Activated T-cell treated with anti-CD3 and anti-CD28 coated beads, Interleukin-2, amount 50 U/mL, for 24 hours (primary cell): Measurements from ENCODE around the gene MAGI1.
"Not testable (repeated sequence)": the region's sequence is repeated elsewhere in the genome, so short reads cannot be mapped to it uniquely, and the experiment has no call there.

Experiments
- DNase-seq: peaks from one replicate; pipeline ENCODE4 v3.0.0-alpha.2; 2020
- H3K27ac Mint-ChIP-seq: 2 replicates; pipeline ENCODE4 v1.8.0; 2020; ENCODE audit warnings: mild to moderate bottlenecking, mixed read lengths
- H3K27me3 Mint-ChIP-seq: 2 replicates; pipeline ENCODE4 v1.8.0; 2020; ENCODE audit warnings: mixed read lengths
- H3K36me3 Mint-ChIP-seq: 2 replicates; pipeline ENCODE4 v1.8.0; 2020; ENCODE audit warnings: low read depth, mixed read lengths
- H3K4me1 Mint-ChIP-seq: 2 replicates; pipeline ENCODE4 v1.8.0; 2020; ENCODE audit warnings: low read depth, mixed read lengths
- H3K4me3 Mint-ChIP-seq: 2 replicates; pipeline ENCODE4 v1.8.0; 2020; ENCODE audit warnings: mild to moderate bottlenecking, moderate library complexity, mixed read lengths
- H3K9me3 Mint-ChIP-seq: 2 replicates; pipeline ENCODE4 v1.8.0; 2020; ENCODE audit warnings: mixed read lengths

The MAGI1 gene

GRCh38 chr3:65619888-65620287 lies 418.8 kb downstream of the MAGI1 start:
- H3K4me3 Mint-ChIP-seq: no peak overlapping the region
- H3K9me3 Mint-ChIP-seq: no peaks in the 10 kb centered on the region
- H3K27me3 Mint-ChIP-seq: no peaks in the 10 kb centered on the region
- no peak for DNase-seq
- H3K4me1 Mint-ChIP-seq: no peaks in the 10 kb centered on the region
- H3K36me3 Mint-ChIP-seq: no peaks in the 10 kb centered on the region
- H3K27ac Mint-ChIP-seq: no peak overlapping the region

DNA sequence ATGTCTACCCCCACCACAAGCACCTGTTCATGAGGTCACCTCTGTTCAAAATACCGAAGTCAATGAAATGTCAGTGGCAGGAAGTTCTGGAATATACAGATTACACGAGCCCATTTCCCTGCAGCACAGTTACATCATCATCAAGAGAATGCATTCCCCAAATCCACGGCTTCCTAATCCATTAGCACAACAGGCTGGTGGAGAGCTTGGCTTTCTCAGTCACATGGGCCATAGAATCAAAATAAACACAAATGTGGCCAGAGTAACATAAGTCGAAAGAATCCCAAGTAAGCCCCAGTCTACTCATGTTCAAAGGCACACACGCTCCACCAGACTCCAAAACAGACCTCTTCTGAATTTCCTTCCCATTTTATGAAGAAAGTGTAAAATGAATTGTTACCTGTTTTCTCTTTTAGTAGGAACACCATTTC lies 419.3 kb downstream of the MAGI1 start:
- no peaks in the 10 kb centered on the region for H3K4me1 Mint-ChIP-seq
- no peaks in the 10 kb centered on the region for H3K36me3 Mint-ChIP-seq
- H3K9me3 Mint-ChIP-seq: peaks cover 2% of the 10 kb centered on the region
- DNase-seq: no peak
- no peak overlapping the region for H3K27ac Mint-ChIP-seq
- H3K4me3 Mint-ChIP-seq: no peak overlapping the region
- H3K27me3 Mint-ChIP-seq: no peaks in the 10 kb centered on the region

- Mint-ChIP-seq H3K4me1 (no peaks in the 10 kb centered on the region), H3K27me3 (no peaks in the 10 kb centered on the region), H3K4me3 (no peak overlapping the region), H3K36me3 (no peaks in the 10 kb centered on the region), H3K9me3 (peaks cover 2% of the 10 kb centered on the region), H3K27ac (no peak overlapping the region)
- no peak for DNase-seq
These were observed 420.1 kb downstream of the MAGI1 start for GRCh38 chr3:65618599-65618998.

GRCh38 chr3:65617787-65618186 lies 420.9 kb downstream of the MAGI1 start:
- no peak overlapping the region for H3K4me3 Mint-ChIP-seq
- peaks cover 3% of the 10 kb centered on the region for H3K27me3 Mint-ChIP-seq
- DNase-seq: no peak
- no peaks in the 10 kb centered on the region for H3K36me3 Mint-ChIP-seq
- H3K4me1 Mint-ChIP-seq: no peaks in the 10 kb centered on the region
- H3K27ac Mint-ChIP-seq: no peak overlapping the region
- H3K9me3 Mint-ChIP-seq: peaks cover 2% of the 10 kb centered on the region

DNA sequence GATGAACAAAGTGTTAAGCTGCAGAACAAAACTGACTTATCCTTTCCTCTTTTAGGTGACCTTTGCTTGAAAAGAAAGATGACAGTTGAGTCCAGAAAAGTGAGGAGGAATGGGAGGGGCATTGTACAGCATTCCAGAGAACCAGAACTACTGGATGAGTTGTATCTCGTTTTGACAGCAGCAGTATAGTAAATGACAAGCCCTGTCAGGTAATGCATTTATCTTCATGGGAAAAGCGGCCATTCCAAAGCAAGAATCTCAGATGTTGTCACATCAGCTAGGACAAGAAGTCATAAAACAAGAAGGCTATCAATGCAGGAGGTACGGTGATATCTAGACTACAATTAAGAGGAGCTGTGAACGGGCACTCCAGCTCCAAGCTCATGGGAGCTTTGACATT lies 421.5 kb downstream of the MAGI1 start:
- no peaks in the 10 kb centered on the region for H3K36me3 Mint-ChIP-seq
- no peak for DNase-seq
- no peaks in the 10 kb centered on the region for H3K4me1 Mint-ChIP-seq
- no peak overlapping the region for H3K4me3 Mint-ChIP-seq
- peaks cover 3% of the 10 kb centered on the region for H3K27me3 Mint-ChIP-seq
- peaks cover 2% of the 10 kb centered on the region for H3K9me3 Mint-ChIP-seq
- H3K27ac Mint-ChIP-seq: no peak overlapping the region

- no peak for DNase-seq
- Mint-ChIP-seq H3K9me3 (peaks cover 2% of the 10 kb centered on the region), H3K36me3 (no peaks in the 10 kb centered on the region), H3K27me3 (peaks cover 3% of the 10 kb centered on the region), H3K27ac (no peak overlapping the region), H3K4me1 (no peaks in the 10 kb centered on the region), H3K4me3 (no peak overlapping the region)
These were observed 422.2 kb downstream of the MAGI1 start for GRCh38 chr3:65616563-65616962.

- no peak for DNase-seq
- no peaks in the 10 kb centered on the region for H3K4me1 Mint-ChIP-seq
These were observed 423.4 kb downstream of the MAGI1 start for GRCh38 chr3:65615329-65615728.

GRCh38 chr3:65614585-65614984 lies 424.1 kb downstream of the MAGI1 start:
- peaks cover 2% of the 10 kb centered on the region for H3K9me3 Mint-ChIP-seq
- peaks cover 3% of the 10 kb centered on the region for H3K27me3 Mint-ChIP-seq
- DNase-seq: no peak
- no peaks in the 10 kb centered on the region for H3K4me1 Mint-ChIP-seq
- no peaks in the 10 kb centered on the region for H3K36me3 Mint-ChIP-seq
- no peak overlapping the region for H3K4me3 Mint-ChIP-seq
- H3K27ac Mint-ChIP-seq: no peak overlapping the region

More at GRCh38 chr3:65615329-65615728, 423.4 kb downstream of the MAGI1 start:
- Mint-ChIP-seq H3K4me3 (no peak overlapping the region), H3K36me3 (no peaks in the 10 kb centered on the region), H3K27ac (no peak overlapping the region), H3K27me3 (peaks cover 3% of the 10 kb centered on the region), H3K9me3 (peaks cover 2% of the 10 kb centered on the region)

DNA sequence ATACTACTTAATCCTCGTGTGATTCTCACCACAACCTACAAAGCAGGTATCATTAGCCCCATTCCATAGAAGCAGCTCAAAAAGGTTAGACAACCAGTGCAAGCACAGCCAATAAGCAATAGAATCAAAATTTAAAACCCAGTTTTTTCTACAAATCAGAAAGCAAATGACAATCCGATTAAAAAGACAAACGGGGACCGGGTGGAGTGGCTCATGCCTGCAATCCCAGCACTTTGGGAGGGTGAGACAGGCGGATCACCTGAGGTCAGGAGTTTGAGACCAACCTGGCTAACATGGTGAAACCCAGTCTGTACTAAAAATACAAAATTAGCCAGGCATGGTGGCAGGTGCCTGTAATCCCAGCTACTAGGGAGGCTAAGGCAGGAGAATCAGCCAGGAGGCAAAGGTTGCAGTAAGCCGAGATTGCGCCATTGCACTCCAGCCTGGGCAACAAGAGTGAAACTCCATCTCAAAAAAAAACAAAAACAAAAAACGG lies 430.7 kb downstream of the MAGI1 start:
- not testable (repeated sequence) for H3K9me3 Mint-ChIP-seq, H3K4me3 Mint-ChIP-seq, H3K4me1 Mint-ChIP-seq, H3K27ac Mint-ChIP-seq, DNase-seq, H3K36me3 Mint-ChIP-seq, H3K27me3 Mint-ChIP-seq

GRCh38 chr3:65607101-65607500 lies 431.6 kb downstream of the MAGI1 start:
- DNase-seq: no peak
- no peak overlapping the region for H3K4me3 Mint-ChIP-seq
- H3K4me1 Mint-ChIP-seq: no peaks in the 10 kb centered on the region
- H3K9me3 Mint-ChIP-seq: peaks cover 2% of the 10 kb centered on the region
- H3K27ac Mint-ChIP-seq: no peak overlapping the region
- no peaks in the 10 kb centered on the region for H3K27me3 Mint-ChIP-seq
- no peaks in the 10 kb centered on the region for H3K36me3 Mint-ChIP-seq

DNA sequence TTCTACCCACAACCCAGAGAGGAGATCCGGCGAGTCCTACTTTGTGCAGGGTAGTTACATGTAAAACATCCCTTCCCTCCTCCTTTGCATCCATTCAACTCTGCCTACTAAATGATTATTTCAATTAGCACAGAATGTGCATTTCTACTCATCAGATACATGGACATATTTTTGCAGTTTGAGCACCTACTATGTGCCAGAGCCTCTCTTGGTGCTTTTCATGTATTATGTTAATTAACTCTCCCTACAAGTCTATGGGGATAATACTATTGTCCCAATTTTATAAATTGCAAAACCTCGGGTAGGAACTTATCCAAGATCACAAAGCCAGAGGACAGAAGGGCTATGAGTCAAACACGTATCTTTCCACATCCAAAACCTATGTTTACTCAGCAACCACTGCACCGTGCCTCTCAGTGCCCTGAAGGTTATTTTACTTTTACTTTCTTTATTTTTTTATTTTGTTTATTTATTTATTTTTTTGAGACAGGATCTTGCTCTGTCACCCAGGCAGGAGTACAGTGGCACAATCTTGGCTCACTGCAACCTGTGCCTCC lies 432.8 kb downstream of the MAGI1 start:
- Mint-ChIP-seq H3K27ac (no peak overlapping the region), H3K4me3 (no peak overlapping the region), H3K4me1 (no peaks in the 10 kb centered on the region), H3K27me3 (no peaks in the 10 kb centered on the region), H3K36me3 (no peaks in the 10 kb centered on the region), H3K9me3 (peaks cover 2% of the 10 kb centered on the region)
- no peak for DNase-seq

DNA sequence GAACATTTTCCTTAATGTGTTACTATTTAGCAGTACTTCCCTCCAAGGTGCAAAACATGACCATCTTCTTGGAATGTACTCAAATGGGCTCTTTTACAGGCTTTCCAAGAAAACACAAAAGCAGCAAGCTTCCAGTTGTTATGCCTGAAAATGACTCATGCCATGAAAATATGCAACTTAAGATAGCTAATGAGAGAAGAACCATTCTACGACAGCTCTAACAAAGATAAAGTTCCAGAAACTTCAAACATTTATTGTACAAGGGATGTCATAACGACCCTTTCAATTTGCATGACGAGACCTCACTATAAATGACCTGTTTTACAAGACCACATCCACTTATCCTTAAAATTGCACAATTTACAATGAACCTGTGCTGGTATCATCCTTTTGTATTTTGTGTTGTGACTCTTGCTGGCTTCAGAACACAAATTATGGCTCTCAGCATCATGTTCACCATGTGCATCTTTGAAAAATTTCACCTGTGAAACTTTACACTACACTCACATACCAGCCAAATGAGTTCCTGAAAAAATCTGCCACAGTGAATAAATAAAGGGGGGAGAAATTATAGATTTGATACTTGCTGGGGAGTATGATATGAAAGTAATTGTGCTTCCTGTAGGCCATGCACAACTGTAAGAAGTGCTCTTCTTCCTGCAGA lies 433.7 kb downstream of the MAGI1 start:
- Mint-ChIP-seq H3K36me3 (no peaks in the 10 kb centered on the region), H3K27ac (no peak overlapping the region), H3K27me3 (no peaks in the 10 kb centered on the region), H3K4me3 (no peak overlapping the region), H3K9me3 (peaks cover 2% of the 10 kb centered on the region), H3K4me1 (no peaks in the 10 kb centered on the region)
- no peak for DNase-seq

DNA sequence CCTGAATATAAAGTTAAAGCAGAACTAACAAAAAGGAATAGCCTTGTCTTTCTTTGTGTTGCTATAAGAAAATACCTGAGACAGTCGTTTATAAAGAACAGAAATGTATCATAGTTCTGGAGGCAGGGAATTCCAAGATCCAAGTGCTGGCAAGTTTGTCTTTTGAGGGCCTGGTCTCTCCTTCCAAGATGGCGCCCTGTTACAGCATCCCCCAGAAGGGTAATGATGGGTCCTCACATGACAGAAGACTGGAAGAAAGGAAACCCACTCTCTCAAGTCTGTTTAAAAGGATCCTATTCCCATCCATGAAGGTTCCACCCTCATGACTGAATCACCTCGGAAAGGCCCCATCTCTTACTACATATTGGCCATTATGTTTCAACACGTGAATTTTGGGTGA lies 435.1 kb downstream of the MAGI1 start:
- Mint-ChIP-seq H3K9me3 (no peaks in the 10 kb centered on the region), H3K27me3 (peaks cover 8% of the 10 kb centered on the region), H3K36me3 (no peaks in the 10 kb centered on the region), H3K27ac (no peak overlapping the region), H3K4me1 (no peaks in the 10 kb centered on the region), H3K4me3 (no peak overlapping the region)
- no peak for DNase-seq

- DNase-seq: no peak
- no peaks in the 10 kb centered on the region for H3K4me1 Mint-ChIP-seq
- H3K27me3 Mint-ChIP-seq: peaks cover 26% of the 10 kb centered on the region
- H3K36me3 Mint-ChIP-seq: no peaks in the 10 kb centered on the region
- no peak overlapping the region for H3K4me3 Mint-ChIP-seq
- H3K9me3 Mint-ChIP-seq: no peaks in the 10 kb centered on the region
- no peak overlapping the region for H3K27ac Mint-ChIP-seq
These were observed 437.8 kb downstream of the MAGI1 start for GRCh38 chr3:65600888-65601287.

GRCh38 chr3:65597952-65598413 lies 440.7 kb downstream of the MAGI1 start:
- Mint-ChIP-seq H3K27ac (no peak overlapping the region), H3K27me3 (peaks cover 26% of the 10 kb centered on the region), H3K36me3 (no peaks in the 10 kb centered on the region), H3K9me3 (no peaks in the 10 kb centered on the region), H3K4me1 (no peaks in the 10 kb centered on the region), H3K4me3 (no peak overlapping the region)
- DNase-seq: no peak
